Mucosa of rectum (tissue), 2 donors: ENCODE data around the gene SATL1.
A peak's percentile ranks its signal among the peaks of the same experiment; 100 is the strongest.
"Not testable (repeated sequence)": the region's sequence is repeated elsewhere in the genome, so short reads cannot be mapped to it uniquely, and the experiment has no call there.

Experiments used
- H3K27ac ChIP-seq, 2 donors: one replicate each; pipeline ENCODE4 v1.7.0; 2013; ENCODE audit warnings: inconsistent platforms in 2 of 2, low read depth in 2 of 2, low read length in 2 of 2
- H3K27me3 ChIP-seq, 2 donors: one replicate each; pipeline ENCODE4 v1.7.0; 2013; ENCODE audit warnings: low read length in 2 of 2; ENCODE audit not compliant: control insufficient read depth in 2 of 2, insufficient read depth in 2 of 2
- H3K36me3 ChIP-seq, 2 donors: one replicate each; pipeline ENCODE4 v1.7.0; 2013; ENCODE audit warnings: low read length in 2 of 2; ENCODE audit not compliant: control insufficient read depth in 2 of 2, insufficient read depth in 2 of 2
- H3K4me1 ChIP-seq, 2 donors: one replicate each; pipeline ENCODE4 v1.7.0; 2013; ENCODE audit warnings: low read length in 2 of 2, mild to moderate bottlenecking in 1 of 2; ENCODE audit not compliant: control insufficient read depth in 2 of 2, insufficient read depth in 2 of 2
- H3K4me3 ChIP-seq, 2 donors: one replicate each; pipeline ENCODE4 v1.7.0; 2013; ENCODE audit warnings: low read length in 2 of 2
- H3K9ac ChIP-seq, 2 donors: one replicate each; pipeline ENCODE4 v1.7.0; 2013; ENCODE audit warnings: low read length in 2 of 2, low read depth in 1 of 2, mild to moderate bottlenecking in 1 of 2
- H3K9me3 ChIP-seq, 2 donors: one replicate each; pipeline ENCODE4 v1.7.0; 2013; ENCODE audit warnings: low read length in 2 of 2; ENCODE audit not compliant: control insufficient read depth in 2 of 2
- donor health status: healthy.
- donor health status: Normal muscosa, but diverticular disease.

The SATL1 gene

GRCh38 chrX:85243761-85244449 is at the start of gene SATL1, which contains the start of gene ZNF711:
Gene SATL1, minus strand, starts transcription at chrX:85243779. Its CDS starts 134,811 bp downstream, at chrX:85108968.
Gene ZNF711, plus strand, starts transcription at chrX:85243991. Its CDS starts 3,582 bp downstream, at chrX:85247573.
- H3K4me3 ChIP-seq = peak within 1 kb of the TSS; percentile 74 to 75

GRCh38 chrX:85288992-85289723 is 45.6 kb upstream of the SATL1 start:
- Histone ChIP-seq H3K9me3 (peaks cover 0 to 2% of the 10 kb centered on the region in 2 donors), H3K9ac (no peak overlapping the region), H3K4me3 (no peak overlapping the region), H3K36me3 (peaks cover 11 to 19% of the 10 kb centered on the region in 2 donors), H3K27ac (no peak overlapping the region), H3K27me3 (no peaks in the 10 kb centered on the region), H3K4me1 (no peaks in the 10 kb centered on the region)

More at GRCh38 chrX:85243761-85244449, at the start of gene SATL1, which contains the start of gene ZNF711:
- H3K27ac ChIP-seq = no peak within 1 kb of the TSS
- H3K27me3 ChIP-seq = peaks cover 3 to 6% of the 10 kb centered on the region in 2 donors
- peak within 1 kb of the TSS; percentile 54 to 56 for H3K9ac ChIP-seq
- H3K36me3 ChIP-seq = no peaks in the 10 kb centered on the region
- no peaks in the 10 kb centered on the region for H3K9me3 ChIP-seq
- peaks cover 0 to 4% of the 10 kb centered on the region in 2 donors for H3K4me1 ChIP-seq

- not testable (repeated sequence) for H3K27me3 ChIP-seq, H3K9me3 ChIP-seq, H3K4me3 ChIP-seq, H3K27ac ChIP-seq, H3K4me1 ChIP-seq, H3K9ac ChIP-seq
- peaks cover 3 to 13% of the 10 kb centered on the region in 2 donors for H3K36me3 ChIP-seq
Measured at GRCh38 chrX:85285286-85285685, 41.7 kb upstream of the SATL1 start.

- Histone ChIP-seq H3K9ac (peak overlapping the region; percentile 54 to 56), H3K27ac (no peak overlapping the region), H3K4me1 (peaks cover 0 to 4% of the 10 kb centered on the region in 2 donors), H3K9me3 (no peaks in the 10 kb centered on the region), H3K27me3 (peaks cover 3 to 7% of the 10 kb centered on the region in 2 donors), H3K36me3 (no peaks in the 10 kb centered on the region), H3K4me3 (peak overlapping the region; percentile 74 to 75)
Measured at GRCh38 chrX:85244450-85245211, 1.1 kb upstream of the SATL1 start.

GRCh38 chrX:85243155-85243554 is 424 bp downstream of the SATL1 start:
- Histone ChIP-seq H3K9ac (no peak overlapping the region), H3K27me3 (peaks cover 0 to 3% of the 10 kb centered on the region in 2 donors), H3K9me3 (no peaks in the 10 kb centered on the region), H3K27ac (no peak overlapping the region), H3K36me3 (no peaks in the 10 kb centered on the region), H3K4me1 (peaks cover 0 to 4% of the 10 kb centered on the region in 2 donors), H3K4me3 (peak overlapping the region in 1 of 2 donors; percentile 45)

GRCh38 chrX:85223359-85223758 is 20.2 kb downstream of the SATL1 start:
- H3K36me3 ChIP-seq = no peaks in the 10 kb centered on the region
- no peaks in the 10 kb centered on the region for H3K9me3 ChIP-seq
- no peak overlapping the region for H3K27ac ChIP-seq
- no peaks in the 10 kb centered on the region for H3K4me1 ChIP-seq
- no peaks in the 10 kb centered on the region for H3K27me3 ChIP-seq
- H3K4me3 ChIP-seq = no peak overlapping the region
- H3K9ac ChIP-seq = no peak overlapping the region

GRCh38 chrX:85221361-85221760 is 22.2 kb downstream of the SATL1 start:
- Histone ChIP-seq H3K27ac (no peak overlapping the region), H3K27me3 (no peaks in the 10 kb centered on the region), H3K9ac (no peak overlapping the region), H3K4me3 (no peak overlapping the region), H3K4me1 (no peaks in the 10 kb centered on the region), H3K36me3 (no peaks in the 10 kb centered on the region), H3K9me3 (no peaks in the 10 kb centered on the region)

- no peaks in the 10 kb centered on the region for H3K4me1 ChIP-seq
- H3K27me3 ChIP-seq = no peaks in the 10 kb centered on the region
- no peaks in the 10 kb centered on the region for H3K9me3 ChIP-seq
- H3K9ac ChIP-seq = no peak overlapping the region
- no peak overlapping the region for H3K27ac ChIP-seq
- no peak overlapping the region for H3K4me3 ChIP-seq
- H3K36me3 ChIP-seq = no peaks in the 10 kb centered on the region
Measured at GRCh38 chrX:85215946-85216345, 27.6 kb downstream of the SATL1 start.

- H3K4me1 ChIP-seq = no peaks in the 10 kb centered on the region
Measured at GRCh38 chrX:85213792-85214530, 29.6 kb downstream of the SATL1 start.

More at GRCh38 chrX:85213792-85214530, 29.6 kb downstream of the SATL1 start:
- Histone ChIP-seq H3K4me3 (no peak overlapping the region), H3K36me3 (no peaks in the 10 kb centered on the region), H3K27me3 (no peaks in the 10 kb centered on the region), H3K27ac (no peak overlapping the region), H3K9ac (no peak overlapping the region), H3K9me3 (no peaks in the 10 kb centered on the region)
